Caco-2 (cell line): Measurements from ENCODE around the gene CASP5. TPM values are rescaled to one million over a fixed set of nuclear protein-coding genes. Genes with fewer than 3 reads are reported as not detected.

Experiments used
- BruUV-seq: library from RNA; stranded (reverse); fragments of 400-500 nt; replicated peaks from 2 replicates; lab custom pipeline; 2021; lab: Mats Ljungman, UMichigan
- CTCF ChIA-PET: fragments of 300-600 bp; sonication (Branson Sonifier 250); formaldehyde crosslinking; loops from one replicate; lab custom pipeline; 2022; ENCODE audit warnings: antibody characterized with exemption; lab: Charles Lee
- POLR2A ChIA-PET: fragments of 300-600 bp; sonication (Branson Sonifier 250); formaldehyde crosslinking; loops from one replicate; lab custom pipeline; 2022; ENCODE audit warnings: antibody characterized with exemption; lab: Charles Lee
- DNase-seq, 2 experiments: peaks; one replicate each; pipeline versions ENCODE4 v3.0.0 to v3.0.0-alpha.2; 2020 to 2022
- H3K27me3 ChIP-seq: replicated peaks from 2 replicates; pipeline ENCODE4 v1.6.0; 2011; ENCODE audit warnings: low read length; ENCODE audit not compliant: control insufficient read depth, insufficient read depth
- H3K36me3 ChIP-seq: 2 replicates; pipeline ENCODE4 v1.5.1; 2011; ENCODE audit warnings: low read length; ENCODE audit not compliant: control insufficient read depth, insufficient read depth
- H3K4me1 ChIP-seq: fragments of 250-450 bp; sonication (Bioruptor Pico); 2 replicates; pipeline ENCODE4 v1.5.1; 2020; ENCODE audit warnings: mild to moderate bottlenecking
- H3K4me3 ChIP-seq: 2 replicates; pipeline ENCODE4 v1.5.1; 2011; ENCODE audit warnings: low read depth, mild to moderate bottlenecking, control low read depth, low read length
- H3K9me3 ChIP-seq: fragments of 250-450 bp; sonication (Bioruptor Pico); 2 replicates; pipeline ENCODE4 v1.5.1; 2020; ENCODE audit warnings: mild to moderate bottlenecking, moderate library complexity
- H3K27ac Mint-ChIP-seq: one replicate; pipeline ENCODE4 v1.8.0; 2022; ENCODE audit warnings: mixed read lengths; ENCODE audit not compliant: unreplicated experiment
- H3K27me3 Mint-ChIP-seq: one replicate; pipeline ENCODE4 v1.8.0; 2022; ENCODE audit warnings: mixed read lengths; ENCODE audit not compliant: insufficient read depth, unreplicated experiment
- H3K36me3 Mint-ChIP-seq: one replicate; pipeline ENCODE4 v1.8.0; 2022; ENCODE audit warnings: mild to moderate bottlenecking, mixed read lengths; ENCODE audit not compliant: insufficient read depth, unreplicated experiment
- H3K4me1 Mint-ChIP-seq: one replicate; pipeline ENCODE4 v1.8.0; 2022; ENCODE audit warnings: low read depth, mixed read lengths; ENCODE audit not compliant: unreplicated experiment
- H3K4me3 Mint-ChIP-seq: one replicate; pipeline ENCODE4 v1.8.0; 2022; ENCODE audit warnings: mild to moderate bottlenecking, moderate library complexity, mixed read lengths; ENCODE audit not compliant: unreplicated experiment
- H3K9me3 Mint-ChIP-seq: one replicate; pipeline ENCODE4 v1.8.0; 2022; ENCODE audit warnings: mixed read lengths; ENCODE audit not compliant: unreplicated experiment
- intact Hi-C: fragments of 100-400 bp; cut with micrococcal nuclease; formaldehyde crosslinking; loops from one replicate; pipeline ENCODE4 v1.10.0; 2022; ENCODE audit not compliant: unreplicated experiment
- total RNA-seq: library from RNA; stranded (reverse); gene quantifications from 2 replicates; pipeline ENCODE4 v1.2.3, GENCODE V29; 2022
- TF ChIP-seq, protein P1 (sequence below), 2 experiments: fragments of 200-600 bp in 1 of 2; IDR thresholded peaks; 1 replicate in 1 of 2; 2 replicates in 1 of 2; pipeline versions ENCODE4 v1.5.1 to v1.8.0; 2011 to 2022; ENCODE audit warnings: antibody characterized with exemption in 1 of 2, control low read depth in 1 of 2, inconsistent platforms in 1 of 2, low read depth in 1 of 2, low read length in 1 of 2, mild to moderate bottlenecking in 1 of 2, moderate library complexity in 1 of 2; ENCODE audit not compliant: insufficient read depth in 1 of 2, severe bottlenecking in 1 of 2, unreplicated experiment in 1 of 2

CASP5 gene
- total RNA-seq, 1 experiment from 2014 or later: 1.4 TPM

DNA sequence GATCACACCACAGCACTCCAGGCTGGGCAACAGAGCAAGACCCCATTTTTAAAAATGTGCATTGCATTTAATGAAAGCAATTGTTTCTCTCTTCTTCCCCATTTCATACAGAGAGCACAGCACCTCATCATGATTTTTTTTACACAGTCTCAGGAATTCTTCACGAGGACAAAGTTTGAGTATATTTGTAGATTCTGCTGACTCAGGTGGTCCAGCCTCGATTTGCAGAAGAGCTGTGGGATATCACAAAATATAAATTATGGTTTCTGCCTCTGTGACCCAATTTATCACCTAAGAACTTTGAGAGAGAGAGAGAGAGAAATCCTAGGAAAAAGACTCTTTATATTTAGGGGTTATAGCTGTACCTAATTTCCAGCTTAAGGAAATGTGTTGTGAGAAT, 19.8 kb downstream of the CASP5 start:
- no peak for DNase-seq
- no peak overlapping the region for H3K4me3 ChIP-seq
- Mint-ChIP-seq H3K27ac (no peak overlapping the region), H3K4me3 (no peak overlapping the region), H3K9me3 (peaks cover 21% of the 10 kb centered on the region), H3K4me1 (peaks cover 18% of the 10 kb centered on the region), H3K27me3 (no peaks in the 10 kb centered on the region), H3K36me3 (peaks cover 5% of the 10 kb centered on the region)
- peaks cover 32% of the 10 kb centered on the region for H3K4me1 ChIP-seq
- BruUV-seq: no TSS peak
- ChIA-PET POLR2A (no interaction called here), CTCF (no interaction called here)
- H3K36me3 ChIP-seq: no peaks in the 10 kb centered on the region
- TF ChIP-seq, protein P1, sequence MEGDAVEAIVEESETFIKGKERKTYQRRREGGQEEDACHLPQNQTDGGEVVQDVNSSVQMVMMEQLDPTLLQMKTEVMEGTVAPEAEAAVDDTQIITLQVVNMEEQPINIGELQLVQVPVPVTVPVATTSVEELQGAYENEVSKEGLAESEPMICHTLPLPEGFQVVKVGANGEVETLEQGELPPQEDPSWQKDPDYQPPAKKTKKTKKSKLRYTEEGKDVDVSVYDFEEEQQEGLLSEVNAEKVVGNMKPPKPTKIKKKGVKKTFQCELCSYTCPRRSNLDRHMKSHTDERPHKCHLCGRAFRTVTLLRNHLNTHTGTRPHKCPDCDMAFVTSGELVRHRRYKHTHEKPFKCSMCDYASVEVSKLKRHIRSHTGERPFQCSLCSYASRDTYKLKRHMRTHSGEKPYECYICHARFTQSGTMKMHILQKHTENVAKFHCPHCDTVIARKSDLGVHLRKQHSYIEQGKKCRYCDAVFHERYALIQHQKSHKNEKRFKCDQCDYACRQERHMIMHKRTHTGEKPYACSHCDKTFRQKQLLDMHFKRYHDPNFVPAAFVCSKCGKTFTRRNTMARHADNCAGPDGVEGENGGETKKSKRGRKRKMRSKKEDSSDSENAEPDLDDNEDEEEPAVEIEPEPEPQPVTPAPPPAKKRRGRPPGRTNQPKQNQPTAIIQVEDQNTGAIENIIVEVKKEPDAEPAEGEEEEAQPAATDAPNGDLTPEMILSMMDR (IDR thresholded peaks at IDR 0.05; ENCODE audit: insufficient read depth in 1 of 2, low read depth in 1 of 2, low read length in 1 of 2, severe bottlenecking in 1 of 2, unreplicated experiment in 1 of 2): no peak
- H3K27me3 ChIP-seq: no peaks in the 10 kb centered on the region
- peaks cover 5% of the 10 kb centered on the region; the same call in 1 of the 2 replicates for H3K9me3 ChIP-seq
- intact Hi-C loops: no loop called here

DNA sequence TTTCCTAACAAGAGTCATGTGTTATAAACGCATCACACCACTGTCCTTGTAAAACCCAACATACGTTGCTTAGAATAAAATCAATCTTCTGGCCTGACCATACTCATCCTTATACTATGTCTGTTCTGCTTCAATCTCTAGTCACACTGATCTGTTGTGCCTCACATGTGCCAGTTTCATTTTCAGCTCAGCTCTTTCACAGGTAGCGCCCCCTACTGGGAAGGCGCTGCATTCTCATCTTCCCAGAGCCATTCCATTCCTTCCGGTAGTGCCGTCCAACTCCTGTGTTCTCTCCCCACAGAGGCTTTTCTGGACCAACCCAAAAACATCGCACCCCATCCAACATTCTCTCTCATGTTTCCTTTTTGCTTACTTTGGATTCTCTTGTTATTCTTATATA, 22.2 kb downstream of the CASP5 start:
- no peak for DNase-seq
- Mint-ChIP-seq H3K4me3 (no peak overlapping the region), H3K27me3 (no peaks in the 10 kb centered on the region), H3K4me1 (peaks cover 18% of the 10 kb centered on the region), H3K36me3 (peaks cover 5% of the 10 kb centered on the region), H3K9me3 (peaks cover 21% of the 10 kb centered on the region), H3K27ac (no peak overlapping the region)
- H3K4me1 ChIP-seq: peaks cover 25% of the 10 kb centered on the region
- TF ChIP-seq, protein P1 (IDR thresholded peaks at IDR 0.05; ENCODE audit: insufficient read depth in 1 of 2, low read depth in 1 of 2, low read length in 1 of 2, severe bottlenecking in 1 of 2, unreplicated experiment in 1 of 2): peak; percentile 25 to 68
- H3K27me3 ChIP-seq: no peaks in the 10 kb centered on the region
- POLR2A ChIA-PET: no interaction called here
- H3K36me3 ChIP-seq: no peaks in the 10 kb centered on the region
- CTCF ChIA-PET: no interaction called here
- BruUV-seq: no TSS peak
- peaks cover 5% of the 10 kb centered on the region; the same call in 1 of the 2 replicates for H3K9me3 ChIP-seq
- intact Hi-C loops: no loop called here
- H3K4me3 ChIP-seq: no peak overlapping the region

DNA sequence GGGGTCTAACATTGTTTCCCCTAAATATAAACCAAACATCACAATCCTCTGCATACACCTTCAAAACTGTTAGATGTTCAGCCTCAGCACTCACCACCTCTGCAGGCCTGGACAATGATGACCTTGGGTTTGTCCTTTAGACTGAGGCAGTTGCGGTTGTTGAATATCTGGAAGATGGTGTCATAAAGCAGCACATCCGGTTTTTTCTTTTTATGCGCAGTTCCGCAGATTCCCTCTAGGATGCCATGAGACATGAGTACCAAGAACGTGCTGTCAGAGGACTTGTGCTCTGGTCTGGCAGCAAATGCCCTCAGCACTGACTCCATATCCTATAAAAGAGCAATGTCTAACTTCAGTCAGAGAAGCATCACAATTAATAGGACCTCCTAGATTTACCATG, 22.8 kb downstream of the CASP5 start:
- POLR2A ChIA-PET: no interaction called here
- no peaks in the 10 kb centered on the region for H3K27me3 ChIP-seq
- peaks cover 5% of the 10 kb centered on the region; the same call in 1 of the 2 replicates for H3K9me3 ChIP-seq
- Mint-ChIP-seq H3K4me1 (peaks cover 14% of the 10 kb centered on the region), H3K27me3 (no peaks in the 10 kb centered on the region), H3K36me3 (peaks cover 5% of the 10 kb centered on the region), H3K9me3 (peaks cover 22% of the 10 kb centered on the region), H3K4me3 (no peak overlapping the region), H3K27ac (no peak overlapping the region)
- peaks cover 19% of the 10 kb centered on the region for H3K4me1 ChIP-seq
- H3K36me3 ChIP-seq: no peaks in the 10 kb centered on the region
- no peak overlapping the region for H3K4me3 ChIP-seq
- peak; percentile 59 to 63 for DNase-seq
- intact Hi-C loops: no loop called here
- BruUV-seq: no TSS peak
- TF ChIP-seq, protein P1 (IDR thresholded peaks at IDR 0.05; ENCODE audit: insufficient read depth in 1 of 2, low read depth in 1 of 2, low read length in 1 of 2, severe bottlenecking in 1 of 2, unreplicated experiment in 1 of 2): peak; percentile 22 to 38
- CTCF ChIA-PET: no interaction called here
